Activated naive CD4-positive, alpha-beta T cell treated with anti-CD3 and anti-CD28 coated beads, Interleukin-2, amount 10 ng/mL, durations not matched to agents 7 days and 5 days (primary cell): ENCODE results near the gene OR10H1.
"Not testable (repeated sequence)": the region's sequence is repeated elsewhere in the genome, so short reads cannot be mapped to it uniquely, and the experiment has no call there.

ENCODE experiments used
- CTCF ChIA-PET: fragments of 350-600 bp; sonication (Branson Sonifier 250); formaldehyde crosslinking; loops from one replicate; lab custom pipeline; 2021; ENCODE audit warnings: antibody characterized with exemption; lab: Charles Lee
- DNase-seq: peaks from one replicate; pipeline ENCODE4 v3.0.0-alpha.2; 2020
- H3K27ac Mint-ChIP-seq: one replicate; pipeline ENCODE4 v1.8.0; 2021; ENCODE audit warnings: mild to moderate bottlenecking, moderate library complexity, mixed read lengths
- H3K27me3 Mint-ChIP-seq: one replicate; pipeline ENCODE4 v1.8.0; 2021; ENCODE audit warnings: mild to moderate bottlenecking, mixed read lengths
- H3K36me3 Mint-ChIP-seq: one replicate; pipeline ENCODE4 v1.8.0; 2021; ENCODE audit warnings: mixed read lengths
- H3K4me1 Mint-ChIP-seq: one replicate; pipeline ENCODE4 v1.8.0; 2021; ENCODE audit warnings: mixed read lengths
- H3K4me3 Mint-ChIP-seq: one replicate; pipeline ENCODE4 v1.8.0; 2021; ENCODE audit warnings: mild to moderate bottlenecking, moderate library complexity, mixed read lengths
- H3K9me3 Mint-ChIP-seq: one replicate; pipeline ENCODE4 v1.8.0; 2021; ENCODE audit warnings: mixed read lengths

Gene OR10H1

DNA sequence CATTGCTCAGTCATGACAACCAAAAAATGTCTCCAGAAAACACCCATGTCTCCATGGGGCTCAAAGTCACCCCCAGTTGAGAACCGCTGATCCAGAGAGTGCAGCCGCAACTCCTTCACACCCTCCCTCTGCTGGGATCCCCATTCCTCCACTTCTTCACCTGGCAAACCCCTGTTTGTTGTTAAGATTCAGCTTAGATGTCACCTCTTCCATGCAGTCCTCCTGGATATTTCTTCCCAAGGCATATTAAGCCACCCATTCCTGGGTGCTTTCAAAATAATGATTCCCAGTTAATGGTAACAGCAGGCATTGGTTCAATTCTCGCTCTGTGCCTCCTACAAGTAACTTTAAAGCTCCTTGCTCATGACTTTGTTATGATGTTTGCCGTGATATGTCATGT, 4.0 kb downstream of the OR10H1 start:
- H3K9me3 Mint-ChIP-seq, result no peaks in the 10 kb centered on the region

DNA sequence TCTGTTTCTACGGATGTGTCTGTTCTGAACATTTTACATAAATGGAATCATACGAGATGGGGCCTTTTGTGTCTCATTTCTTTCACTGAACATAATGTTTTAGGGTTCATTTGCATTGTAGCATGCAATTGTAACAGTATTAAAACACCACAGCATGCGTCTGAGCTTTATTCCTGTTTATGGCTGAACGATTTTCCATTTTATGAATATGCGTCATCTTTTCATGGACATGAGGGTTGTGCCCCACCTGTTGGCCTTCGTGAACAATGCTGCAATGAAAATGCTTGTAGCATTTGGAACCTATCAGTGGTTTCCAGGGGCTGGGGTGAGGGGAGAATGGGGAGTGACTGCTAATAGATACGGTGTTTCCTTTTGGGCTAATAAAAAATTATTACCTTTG, 5.1 kb downstream of the OR10H1 start:
- Mint-ChIP-seq H3K36me3 (no peaks in the 10 kb centered on the region), H3K4me1 (peaks cover 4% of the 10 kb centered on the region), H3K27ac (no peak overlapping the region), H3K27me3 (peaks cover 42% of the 10 kb centered on the region), H3K9me3 (no peaks in the 10 kb centered on the region), H3K4me3 (no peak overlapping the region)
- DNase-seq, result no peak
- CTCF ChIA-PET, result no interaction called here

More for the DNA sequence above, 4.0 kb downstream of the OR10H1 start:
- H3K36me3 Mint-ChIP-seq, result no peaks in the 10 kb centered on the region
- no peak overlapping the region for H3K4me3 Mint-ChIP-seq
- peaks cover 42% of the 10 kb centered on the region for H3K27me3 Mint-ChIP-seq
- no peak for DNase-seq
- CTCF ChIA-PET, result interaction anchor here (0.7 to 0.8 kb wide), 2 partner anchors 9 to 374 kb away, joined by 3 read pairs; partner anchors contain the start of gene FAM32A
- H3K27ac Mint-ChIP-seq, result no peak overlapping the region
- peaks cover 4% of the 10 kb centered on the region for H3K4me1 Mint-ChIP-seq

DNA sequence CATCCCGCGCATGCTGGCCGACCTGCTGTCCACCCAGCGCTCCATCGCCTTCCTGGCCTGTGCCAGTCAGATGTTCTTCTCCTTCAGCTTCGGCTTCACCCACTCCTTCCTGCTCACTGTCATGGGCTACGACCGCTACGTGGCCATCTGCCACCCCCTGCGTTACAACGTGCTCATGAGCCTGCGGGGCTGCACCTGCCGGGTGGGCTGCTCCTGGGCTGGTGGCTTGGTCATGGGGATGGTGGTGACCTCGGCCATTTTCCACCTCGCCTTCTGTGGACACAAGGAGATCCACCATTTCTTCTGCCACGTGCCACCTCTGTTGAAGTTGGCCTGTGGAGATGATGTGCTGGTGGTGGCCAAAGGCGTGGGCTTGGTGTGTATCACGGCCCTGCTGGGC, 21.2 kb downstream of the OR10H1 start:
- H3K9me3 Mint-ChIP-seq, DNase-seq, H3K4me1 Mint-ChIP-seq, H3K4me3 Mint-ChIP-seq, H3K27ac Mint-ChIP-seq, CTCF ChIA-PET, H3K36me3 Mint-ChIP-seq: not testable (repeated sequence)
- peaks cover 21% of the 10 kb centered on the region for H3K27me3 Mint-ChIP-seq

DNA sequence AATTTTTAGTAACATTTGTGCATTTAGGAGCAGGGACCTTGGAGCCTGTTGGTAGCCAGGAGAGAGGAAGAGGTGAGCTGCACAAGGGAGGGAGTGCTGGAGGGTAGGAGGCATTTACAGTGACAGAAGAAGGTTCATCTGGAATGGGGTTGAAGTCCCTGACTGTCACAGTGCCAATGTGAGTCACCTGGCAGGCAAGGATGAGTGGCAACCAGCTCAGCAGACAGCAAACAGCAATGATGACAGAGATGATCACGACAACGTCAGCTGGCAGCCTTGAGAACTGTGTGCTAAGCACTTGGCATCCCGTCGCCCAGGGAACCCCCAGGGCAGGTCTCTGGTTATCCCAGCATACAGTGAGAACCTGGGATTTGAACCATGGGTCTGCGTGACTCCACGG, 25.4 kb downstream of the OR10H1 start:
- CTCF ChIA-PET, result interaction anchor here (0.9 kb wide), 1 partner anchor 79 kb away, joined by 3 read pairs; no protein-coding TSS in a partner anchor
- DNase-seq, result no peak
- Mint-ChIP-seq H3K9me3 (no peaks in the 10 kb centered on the region), H3K36me3 (no peaks in the 10 kb centered on the region), H3K4me3 (no peak overlapping the region), H3K27me3 (peaks cover 35% of the 10 kb centered on the region), H3K4me1 (no peaks in the 10 kb centered on the region), H3K27ac (no peak overlapping the region)

DNA sequence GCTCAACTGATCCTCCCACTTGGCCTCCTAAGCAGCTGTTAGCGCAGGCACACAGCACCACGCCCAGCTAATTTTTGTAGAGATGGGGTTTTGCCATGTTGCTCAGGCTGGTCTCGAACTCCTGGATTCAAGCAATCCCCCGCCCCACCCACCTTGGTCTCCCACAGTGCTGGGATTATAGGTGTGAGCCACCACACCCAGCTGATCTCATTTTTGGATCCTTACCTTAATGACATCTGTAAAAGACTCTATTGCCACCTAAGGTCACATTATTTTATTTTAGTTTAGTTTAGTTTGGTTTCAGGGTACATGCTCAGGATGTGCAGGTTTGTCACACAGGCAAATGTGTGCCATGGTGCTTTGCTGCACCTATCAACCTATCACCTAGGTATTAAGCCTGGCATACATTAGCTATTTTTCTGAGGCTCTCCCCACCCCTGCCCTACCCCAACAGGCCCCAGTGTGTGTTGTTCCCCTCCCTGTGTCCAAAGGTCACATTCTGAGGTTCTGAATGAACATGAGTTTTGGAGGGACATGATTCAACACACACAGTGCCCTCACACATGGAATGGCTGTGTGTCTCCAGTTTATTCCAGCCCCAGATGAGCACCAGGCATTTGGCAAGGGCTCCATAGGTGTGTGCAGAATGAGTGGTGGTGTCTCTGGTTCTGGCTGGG, 26.7 kb downstream of the OR10H1 start:
- CTCF ChIA-PET, result no interaction called here
- no peak overlapping the region for H3K27ac Mint-ChIP-seq
- H3K4me3 Mint-ChIP-seq, result no peak overlapping the region
- DNase-seq, result no peak
- H3K9me3 Mint-ChIP-seq, result no peaks in the 10 kb centered on the region
- no peaks in the 10 kb centered on the region for H3K36me3 Mint-ChIP-seq
- H3K27me3 Mint-ChIP-seq, result peaks cover 31% of the 10 kb centered on the region
- H3K4me1 Mint-ChIP-seq, result no peaks in the 10 kb centered on the region

DNA sequence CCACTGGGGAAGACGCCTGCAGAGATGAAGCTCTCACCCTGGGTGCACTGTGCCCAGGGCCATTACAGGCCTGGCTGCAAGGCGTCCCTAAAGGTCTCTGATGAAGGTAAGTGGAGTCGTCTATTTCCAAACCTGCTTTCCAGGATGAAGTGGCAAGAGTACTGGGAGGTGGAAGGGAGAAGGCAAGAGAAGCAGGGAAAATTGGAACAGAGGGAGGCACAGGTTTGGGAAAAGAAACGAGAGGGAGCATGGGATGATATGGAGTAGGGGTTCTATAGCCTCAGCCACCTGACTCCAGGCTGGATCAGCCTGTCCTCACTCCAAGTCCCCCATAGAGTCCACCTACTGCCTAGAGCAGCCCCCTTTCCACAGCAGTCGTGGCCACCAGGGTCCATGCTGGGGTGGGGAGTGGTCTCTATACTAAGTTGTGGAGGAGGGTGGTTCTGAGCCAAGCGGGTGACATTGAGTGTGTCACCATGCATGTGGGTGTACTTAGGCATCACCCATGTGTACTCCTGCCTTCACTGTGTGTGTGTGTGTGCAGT, 27.8 kb downstream of the OR10H1 start, which contains the start of gene OR10H5:
OR10H5 (plus strand) TSS at position 51 of the 545 bp plus-strand sequence. CDS start 6,388 bp downstream, outside the sequence.
- H3K27ac Mint-ChIP-seq, result no peak within 1 kb of the TSS
- peaks cover 31% of the 10 kb centered on the region for H3K27me3 Mint-ChIP-seq
- CTCF ChIA-PET, result no interaction called here
- no peak for DNase-seq
- no peaks in the 10 kb centered on the region for H3K9me3 Mint-ChIP-seq
- no peak within 1 kb of the TSS for H3K4me3 Mint-ChIP-seq
- no peaks in the 10 kb centered on the region for H3K36me3 Mint-ChIP-seq
- H3K4me1 Mint-ChIP-seq, result no peaks in the 10 kb centered on the region

DNA sequence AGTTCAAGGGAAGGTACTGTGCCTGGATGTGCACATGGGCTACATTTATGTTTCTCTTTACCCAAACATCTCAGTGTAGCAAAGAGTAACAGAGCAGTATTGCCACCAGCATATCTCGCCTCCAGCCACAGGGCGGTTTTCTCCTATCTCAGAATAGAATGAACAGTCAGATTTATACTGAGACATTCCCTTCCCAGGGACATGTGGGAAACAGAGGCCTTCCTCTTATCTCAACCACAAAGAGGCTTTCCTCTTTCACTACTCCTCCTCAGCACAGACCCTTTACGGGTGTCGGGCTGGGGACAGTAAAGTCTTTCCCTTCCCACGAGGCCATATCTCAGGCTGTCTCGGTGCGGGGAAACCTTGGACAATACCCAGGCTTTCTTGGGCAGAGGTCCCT, 32.6 kb downstream of the OR10H1 start:
- CTCF ChIA-PET, H3K4me3 Mint-ChIP-seq, H3K27ac Mint-ChIP-seq, DNase-seq, H3K4me1 Mint-ChIP-seq, H3K9me3 Mint-ChIP-seq, H3K36me3 Mint-ChIP-seq: not testable (repeated sequence)
- peaks cover 12% of the 10 kb centered on the region for H3K27me3 Mint-ChIP-seq

DNA sequence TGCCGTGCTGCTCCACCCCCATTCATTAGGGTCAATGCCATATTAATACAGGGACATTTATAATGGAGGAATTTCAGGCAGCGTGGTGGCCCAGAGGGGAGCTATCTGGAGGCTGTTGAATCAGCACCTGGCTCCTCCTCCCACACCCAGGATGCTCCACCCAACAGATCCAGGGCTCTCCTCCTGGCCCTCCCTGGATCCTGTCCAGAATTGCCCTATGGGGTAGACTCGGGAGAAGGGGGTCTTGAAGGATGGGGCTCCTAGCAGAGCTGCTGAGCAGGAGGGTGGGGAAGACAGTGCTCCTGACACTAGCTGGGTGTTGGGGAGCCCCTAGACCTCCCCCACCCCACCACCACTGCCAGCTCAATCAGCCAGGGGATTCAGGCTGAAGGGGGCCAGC, 33.3 kb downstream of the OR10H1 start:
- no peaks in the 10 kb centered on the region for H3K36me3 Mint-ChIP-seq
- H3K27me3 Mint-ChIP-seq, result peaks cover 5% of the 10 kb centered on the region
- DNase-seq, result no peak
- H3K4me1 Mint-ChIP-seq, result no peaks in the 10 kb centered on the region
- CTCF ChIA-PET, result no interaction called here
- H3K4me3 Mint-ChIP-seq, result no peak overlapping the region
- H3K9me3 Mint-ChIP-seq, result no peaks in the 10 kb centered on the region
- no peak overlapping the region for H3K27ac Mint-ChIP-seq

DNA sequence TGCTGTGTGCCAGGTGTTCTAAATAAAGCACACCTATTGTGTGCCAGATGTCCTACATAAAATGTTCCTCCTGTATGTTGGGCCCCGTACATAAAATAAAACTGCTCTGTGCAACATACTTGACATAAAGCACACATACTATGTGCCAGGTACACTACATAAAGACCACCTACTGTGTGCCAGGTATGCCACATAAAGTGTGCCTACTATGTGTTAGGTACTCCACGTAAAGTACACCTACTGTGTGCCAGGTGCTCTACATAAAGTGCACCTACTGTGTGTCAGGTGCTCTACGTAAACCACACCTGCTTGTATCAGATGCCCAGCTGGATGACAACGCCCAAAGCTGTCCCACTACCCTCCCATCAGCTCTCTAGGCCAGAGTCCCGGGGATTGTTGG, 33.8 kb downstream of the OR10H1 start:
- CTCF ChIA-PET, result no interaction called here
- DNase-seq, result no peak
- no peak overlapping the region for H3K27ac Mint-ChIP-seq
- no peaks in the 10 kb centered on the region for H3K36me3 Mint-ChIP-seq
- no peaks in the 10 kb centered on the region for H3K9me3 Mint-ChIP-seq
- H3K27me3 Mint-ChIP-seq, result peaks cover 4% of the 10 kb centered on the region
- no peak overlapping the region for H3K4me3 Mint-ChIP-seq
- H3K4me1 Mint-ChIP-seq, result no peaks in the 10 kb centered on the region

DNA sequence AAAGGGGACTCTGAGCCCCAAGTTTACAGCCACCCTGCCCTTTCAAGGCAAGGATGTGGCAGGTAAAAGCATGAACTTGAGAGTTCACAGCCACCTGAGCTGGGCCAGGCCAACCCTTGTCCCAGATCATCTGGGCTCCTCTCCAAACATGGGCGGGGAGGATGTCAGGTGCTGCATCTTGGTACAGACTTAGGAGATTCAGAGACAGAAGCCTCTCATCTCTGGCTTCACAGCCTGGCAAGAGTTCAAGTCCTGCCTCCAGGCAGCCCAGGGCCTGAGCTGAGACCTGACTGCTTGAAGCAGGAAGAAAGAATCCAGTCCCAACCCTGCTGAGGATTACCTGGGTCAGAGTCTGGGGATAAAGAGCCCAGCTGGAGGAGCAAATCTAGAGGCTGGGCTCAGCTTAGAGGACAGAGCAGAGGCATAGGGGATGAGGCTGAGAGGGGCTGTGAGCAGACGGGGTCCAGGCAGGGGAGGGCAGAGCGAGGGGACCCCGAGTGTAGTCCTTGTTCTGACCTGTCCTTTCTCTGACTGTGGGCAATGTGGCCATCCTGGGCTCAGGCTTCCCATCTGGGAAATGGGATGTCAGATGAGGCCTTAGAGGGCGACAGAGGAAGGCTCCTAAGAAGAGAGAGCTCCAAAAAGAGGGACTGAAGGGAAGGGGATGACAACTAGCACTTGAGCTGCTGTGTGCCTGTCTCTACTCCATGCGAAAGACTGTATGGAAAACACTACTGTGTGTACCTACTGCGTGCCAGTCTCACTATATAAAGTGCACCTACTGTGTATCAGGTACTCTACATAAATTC, 34.6 kb downstream of the OR10H1 start:
- no peaks in the 10 kb centered on the region for H3K4me1 Mint-ChIP-seq
- H3K27me3 Mint-ChIP-seq, result peaks cover 10% of the 10 kb centered on the region
- DNase-seq, result no peak
- no peaks in the 10 kb centered on the region for H3K9me3 Mint-ChIP-seq
- CTCF ChIA-PET, result no interaction called here
- H3K36me3 Mint-ChIP-seq, result no peaks in the 10 kb centered on the region
- H3K27ac Mint-ChIP-seq, result no peak overlapping the region
- H3K4me3 Mint-ChIP-seq, result no peak overlapping the region

DNA sequence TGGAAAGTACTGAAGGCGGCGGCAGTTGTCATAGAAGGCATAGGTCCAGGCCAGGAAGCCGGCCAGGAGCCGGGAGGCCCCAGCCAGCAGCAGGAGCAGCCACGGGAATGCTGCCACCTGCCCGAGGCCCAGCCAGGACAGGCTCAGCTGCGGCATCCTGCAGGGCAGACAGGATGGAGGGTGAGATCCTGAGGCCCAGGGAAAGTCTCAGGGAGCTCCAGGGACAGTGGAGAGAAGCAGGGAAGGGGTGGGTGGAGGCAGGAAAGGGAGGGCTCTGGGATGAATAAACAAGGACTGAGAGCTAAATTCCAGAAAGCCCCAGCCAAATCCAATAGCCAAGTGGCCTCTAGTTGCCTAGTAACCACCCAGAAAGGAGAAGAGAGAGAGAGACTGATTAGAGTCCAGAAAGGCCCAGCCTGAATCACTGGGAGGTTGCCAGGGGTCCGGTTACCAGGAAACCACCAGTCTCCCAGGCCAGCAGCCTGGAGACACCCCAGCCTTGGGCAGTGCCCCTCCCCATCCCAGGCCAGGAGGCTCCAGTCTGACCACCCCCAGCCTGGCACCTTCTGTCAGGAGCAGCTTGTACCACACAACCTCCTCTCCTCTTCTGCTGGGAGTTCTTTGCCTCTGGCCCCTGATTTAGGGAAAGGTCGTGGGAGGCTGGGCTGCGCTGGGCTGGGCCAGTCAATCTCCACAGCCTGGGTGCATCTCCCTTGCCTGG, 35.5 kb downstream of the OR10H1 start:
- CTCF ChIA-PET, result no interaction called here
- H3K36me3 Mint-ChIP-seq, result no peaks in the 10 kb centered on the region
- H3K27ac Mint-ChIP-seq, result no peak overlapping the region
- no peak overlapping the region for H3K4me3 Mint-ChIP-seq
- DNase-seq, result no peak
- H3K9me3 Mint-ChIP-seq, result no peaks in the 10 kb centered on the region
- H3K27me3 Mint-ChIP-seq, result peaks cover 15% of the 10 kb centered on the region
- H3K4me1 Mint-ChIP-seq, result no peaks in the 10 kb centered on the region

DNA sequence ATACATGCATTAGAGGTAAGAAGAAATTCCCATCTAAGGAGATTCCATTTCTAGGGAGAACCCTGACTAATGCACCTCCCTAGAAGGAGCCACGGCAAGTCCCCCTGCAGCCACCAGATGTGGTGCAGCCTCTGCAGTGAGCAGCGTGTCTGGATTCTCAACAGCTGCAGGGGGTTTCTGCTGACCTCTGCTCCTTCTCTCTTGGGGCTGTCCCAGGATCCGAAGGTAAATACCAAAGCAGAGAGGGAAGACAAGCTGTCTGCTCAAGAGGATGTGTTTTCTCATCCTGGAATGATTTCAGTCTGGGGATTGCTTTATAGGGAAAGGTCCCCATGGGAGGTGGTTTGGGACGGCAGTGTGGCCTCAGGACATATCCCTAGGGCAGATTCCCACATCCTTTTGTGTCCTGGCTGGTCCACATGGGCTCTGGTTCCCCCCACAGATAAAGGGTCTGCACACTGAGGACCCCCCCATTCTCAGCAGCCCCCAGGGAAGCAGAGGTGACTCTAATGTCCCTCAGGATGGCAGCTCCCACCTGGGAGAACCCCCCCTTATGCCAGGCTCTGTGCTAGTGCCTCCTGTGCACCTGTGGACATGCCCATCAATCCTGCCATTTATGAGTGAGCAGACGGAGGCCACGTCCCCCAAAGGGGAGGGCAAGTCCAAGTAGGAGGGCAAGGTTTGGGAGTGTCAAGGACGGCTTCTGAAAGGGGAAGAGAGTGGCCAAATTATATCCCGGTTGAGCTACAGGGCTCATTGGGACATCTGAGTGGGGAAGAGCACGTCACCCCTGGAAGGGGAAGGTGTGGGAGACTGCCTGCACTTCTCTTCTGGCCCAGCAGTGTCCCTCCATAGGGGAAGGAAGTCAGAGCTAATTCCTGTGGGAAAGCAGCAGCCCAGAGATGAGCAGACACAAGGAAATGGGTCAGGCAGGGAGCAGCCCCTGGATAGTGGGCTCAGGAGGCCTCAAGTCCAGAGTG, 38.2 kb downstream of the OR10H1 start:
- Mint-ChIP-seq H3K4me1 (no peaks in the 10 kb centered on the region), H3K36me3 (no peaks in the 10 kb centered on the region), H3K4me3 (no peak overlapping the region), H3K27ac (no peak overlapping the region), H3K27me3 (peaks cover 15% of the 10 kb centered on the region), H3K9me3 (no peaks in the 10 kb centered on the region)
- CTCF ChIA-PET, result no interaction called here
- DNase-seq, result no peak

DNA sequence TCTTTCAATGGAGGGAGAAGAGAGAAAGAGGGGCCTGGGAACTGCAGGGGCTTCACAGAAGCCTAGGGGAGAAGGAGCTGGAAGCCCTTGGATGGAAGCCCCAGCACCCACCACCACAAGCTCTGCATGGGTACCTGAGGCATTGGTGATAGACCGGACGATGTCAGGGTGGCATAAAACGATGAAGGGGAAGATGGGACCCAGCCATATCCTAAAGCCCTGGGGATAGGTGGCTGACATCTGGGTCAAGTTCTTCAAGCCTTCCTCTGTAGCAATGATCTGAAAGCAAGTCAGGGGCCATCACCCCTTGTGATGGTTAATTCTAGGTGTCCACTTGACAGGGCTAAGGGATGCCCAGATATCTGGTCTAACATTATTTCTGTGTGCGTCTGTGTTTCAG, 39.2 kb downstream of the OR10H1 start:
- Mint-ChIP-seq H3K4me3 (no peak overlapping the region), H3K4me1 (no peaks in the 10 kb centered on the region), H3K27me3 (peaks cover 15% of the 10 kb centered on the region), H3K27ac (no peak overlapping the region), H3K9me3 (no peaks in the 10 kb centered on the region), H3K36me3 (no peaks in the 10 kb centered on the region)
- no peak for DNase-seq
- CTCF ChIA-PET, result no interaction called here
